Measurements from ENCODE around the gene PTGER3. TPM values are rescaled to one million over a fixed set of nuclear protein-coding genes. Genes with fewer than 3 reads are reported as not detected.
A peak's percentile ranks its signal among the peaks of the same experiment; 100 is the strongest.

Gene PTGER3
- total RNA-seq, 1 experiment from 2014 or later: not detected

GRCh38 chr1:70977041-70977440 lies 70.6 kb downstream of the PTGER3 start:
- intact Hi-C loops (cut with micrococcal nuclease): no loop called here
- H3K27ac Mint-ChIP-seq (ENCODE audit: low read depth, unreplicated experiment): no peak overlapping the region
- no peak overlapping the region for H3K4me3 Mint-ChIP-seq (ENCODE audit: unreplicated experiment)
- peaks cover 6% of the 10 kb centered on the region for H3K9me3 Mint-ChIP-seq (ENCODE audit: unreplicated experiment)
- H3K27me3 Mint-ChIP-seq (ENCODE audit: insufficient read depth, unreplicated experiment): peaks cover 45% of the 10 kb centered on the region
- H3K4me1 Mint-ChIP-seq (ENCODE audit: insufficient read depth, unreplicated experiment): no peaks in the 10 kb centered on the region
- ChIA-PET POLR2A (no interaction called here), CTCF (interaction anchor here (0.6 kb wide), 2 partner anchors 18 to 121 kb away, joined by 3 to 4 read pairs; no protein-coding TSS in a partner anchor)
- no TSS peak for BruUV-seq (replicated peaks)
- TF ChIP-seq CTCF (IDR thresholded peaks at IDR 0.05; ENCODE audit: unreplicated experiment): no peak
- no peaks in the 10 kb centered on the region for H3K36me3 Mint-ChIP-seq (ENCODE audit: insufficient read depth, unreplicated experiment)
- DNase-seq (ENCODE audit: unreplicated experiment): no peak

- ChIA-PET CTCF (no interaction called here), POLR2A (no interaction called here)
- no peak for TF ChIP-seq CTCF (IDR thresholded peaks at IDR 0.05; ENCODE audit: unreplicated experiment)
- H3K4me1 Mint-ChIP-seq (ENCODE audit: insufficient read depth, unreplicated experiment): no peaks in the 10 kb centered on the region
- H3K27me3 Mint-ChIP-seq (ENCODE audit: insufficient read depth, unreplicated experiment): peaks cover 34% of the 10 kb centered on the region
- H3K9me3 Mint-ChIP-seq (ENCODE audit: unreplicated experiment): no peaks in the 10 kb centered on the region
- no peaks in the 10 kb centered on the region for H3K36me3 Mint-ChIP-seq (ENCODE audit: insufficient read depth, unreplicated experiment)
- BruUV-seq (replicated peaks): no TSS peak
- no peak overlapping the region for H3K27ac Mint-ChIP-seq (ENCODE audit: low read depth, unreplicated experiment)
- DNase-seq (ENCODE audit: unreplicated experiment): no peak
- intact Hi-C loops (cut with micrococcal nuclease): no loop called here
- no peak overlapping the region for H3K4me3 Mint-ChIP-seq (ENCODE audit: unreplicated experiment)
Observed at GRCh38 chr1:70973754-70974153, 73.9 kb downstream of the PTGER3 start.

- POLR2A ChIA-PET: no interaction called here
- Mint-ChIP-seq H3K27me3 (ENCODE audit: insufficient read depth, unreplicated experiment) (peaks cover 19% of the 10 kb centered on the region), H3K4me1 (ENCODE audit: insufficient read depth, unreplicated experiment) (no peaks in the 10 kb centered on the region), H3K36me3 (ENCODE audit: insufficient read depth, unreplicated experiment) (no peaks in the 10 kb centered on the region), H3K4me3 (ENCODE audit: unreplicated experiment) (no peak overlapping the region), H3K9me3 (ENCODE audit: unreplicated experiment) (no peaks in the 10 kb centered on the region), H3K27ac (ENCODE audit: low read depth, unreplicated experiment) (no peak overlapping the region)
- DNase-seq (ENCODE audit: unreplicated experiment): no peak
- no peak for TF ChIP-seq CTCF (IDR thresholded peaks at IDR 0.05; ENCODE audit: unreplicated experiment)
- intact Hi-C loops (cut with micrococcal nuclease): no loop called here
- BruUV-seq (replicated peaks): no TSS peak
- CTCF ChIA-PET: interaction anchor here (0.8 to 1.3 kb wide), 2 partner anchors 10 to 217 kb away, joined by 3 read pairs; no protein-coding TSS in a partner anchor
Observed at GRCh38 chr1:70970407-70970806, 77.2 kb downstream of the PTGER3 start.

GRCh38 chr1:70966018-70966638 lies 81.5 kb downstream of the PTGER3 start:
- DNase-seq (ENCODE audit: unreplicated experiment): peak; percentile 38
- no peak for TF ChIP-seq CTCF (IDR thresholded peaks at IDR 0.05; ENCODE audit: unreplicated experiment)
- no TSS peak for BruUV-seq (replicated peaks)
- H3K4me1 Mint-ChIP-seq (ENCODE audit: insufficient read depth, unreplicated experiment): no peaks in the 10 kb centered on the region
- intact Hi-C loops (cut with micrococcal nuclease): no loop called here
- POLR2A ChIA-PET: interaction anchor here (0.6 kb wide), 1 partner anchor 560 kb away, joined by 4 read pairs; no protein-coding TSS in a partner anchor
- H3K4me3 Mint-ChIP-seq (ENCODE audit: unreplicated experiment): no peak overlapping the region
- no peaks in the 10 kb centered on the region for H3K36me3 Mint-ChIP-seq (ENCODE audit: insufficient read depth, unreplicated experiment)
- CTCF ChIA-PET: no interaction called here
- no peak overlapping the region for H3K27ac Mint-ChIP-seq (ENCODE audit: low read depth, unreplicated experiment)
- peaks cover 17% of the 10 kb centered on the region for H3K27me3 Mint-ChIP-seq (ENCODE audit: insufficient read depth, unreplicated experiment)
- H3K9me3 Mint-ChIP-seq (ENCODE audit: unreplicated experiment): no peaks in the 10 kb centered on the region

All from MCF 10A (cell line).